ENCODE measurements around the gene PCCA. TPM values are rescaled to one million over a fixed set of nuclear protein-coding genes. Genes with fewer than 3 reads are reported as not detected.

PCCA gene
- total RNA-seq, 1 experiment from 2014 or later = 39.9 TPM

- Mint-ChIP-seq H3K27me3 (ENCODE audit: insufficient read depth, unreplicated experiment) (no peaks in the 10 kb centered on the region), H3K36me3 (ENCODE audit: insufficient read depth, unreplicated experiment) (no peaks in the 10 kb centered on the region), H3K9me3 (ENCODE audit: unreplicated experiment) (no peaks in the 10 kb centered on the region), H3K4me3 (ENCODE audit: unreplicated experiment) (no peak overlapping the region), H3K4me1 (ENCODE audit: low read depth, unreplicated experiment) (no peaks in the 10 kb centered on the region), H3K27ac (ENCODE audit: unreplicated experiment) (no peak overlapping the region)
- ChIA-PET CTCF (interaction anchor here (0.6 kb wide), 1 partner anchor 730 kb away, joined by 7 read pairs; no protein-coding TSS in a partner anchor), POLR2A (no interaction called here)
- Histone ChIP-seq H3K27me3 (replicated peaks; ENCODE audit: control insufficient read depth, insufficient read depth, low read length) (no peaks in the 10 kb centered on the region), H3K4me1 (peaks cover 8% of the 10 kb centered on the region; the same call in 1 of the 2 replicates), H3K9me3 (no peaks in the 10 kb centered on the region), H3K36me3 (ENCODE audit: control insufficient read depth, insufficient read depth, low read length) (no peaks in the 10 kb centered on the region; the same call in 1 of the 2 replicates), H3K4me3 (ENCODE audit: low read depth, low read length) (no peak overlapping the region)
- no peak for TF ChIP-seq CTCF (IDR thresholded peaks at IDR 0.05; ENCODE audit: insufficient read depth in 1 of 2, low read depth in 1 of 2, low read length in 1 of 2, severe bottlenecking in 1 of 2, unreplicated experiment in 1 of 2)
- DNase-seq = no peak
- BruUV-seq (replicated peaks) = no TSS peak
- intact Hi-C loops (cut with micrococcal nuclease; ENCODE audit: unreplicated experiment) = no loop called here
These were observed 354.5 kb downstream of the PCCA start for GRCh38 chr13:100443278-100443997.

- Mint-ChIP-seq H3K4me1 (ENCODE audit: low read depth, unreplicated experiment) (no peaks in the 10 kb centered on the region), H3K4me3 (ENCODE audit: unreplicated experiment) (no peak overlapping the region), H3K36me3 (ENCODE audit: insufficient read depth, unreplicated experiment) (no peaks in the 10 kb centered on the region), H3K27ac (ENCODE audit: unreplicated experiment) (no peak overlapping the region), H3K27me3 (ENCODE audit: insufficient read depth, unreplicated experiment) (no peaks in the 10 kb centered on the region), H3K9me3 (ENCODE audit: unreplicated experiment) (no peaks in the 10 kb centered on the region)
- no TSS peak for BruUV-seq (replicated peaks)
- CTCF ChIA-PET = interaction anchor here (0.6 kb wide), 1 partner anchor 731 kb away, joined by 7 read pairs; no protein-coding TSS in a partner anchor
- POLR2A ChIA-PET = no interaction called here
- Histone ChIP-seq H3K27me3 (replicated peaks; ENCODE audit: control insufficient read depth, insufficient read depth, low read length) (no peaks in the 10 kb centered on the region), H3K36me3 (ENCODE audit: control insufficient read depth, insufficient read depth, low read length) (no peaks in the 10 kb centered on the region), H3K4me3 (ENCODE audit: low read depth, low read length) (no peak overlapping the region), H3K4me1 (peaks cover 8% of the 10 kb centered on the region; the same call in 1 of the 2 replicates), H3K9me3 (no peaks in the 10 kb centered on the region)
- intact Hi-C loops (cut with micrococcal nuclease; ENCODE audit: unreplicated experiment) = no loop called here
- DNase-seq = no peak
- TF ChIP-seq CTCF (IDR thresholded peaks at IDR 0.05; ENCODE audit: insufficient read depth in 1 of 2, low read depth in 1 of 2, low read length in 1 of 2, severe bottlenecking in 1 of 2, unreplicated experiment in 1 of 2) = no peak
These were observed 355.1 kb downstream of the PCCA start for GRCh38 chr13:100443998-100444328.

GRCh38 chr13:100447831-100448230 lies 358.9 kb downstream of the PCCA start:
- H3K9me3 Mint-ChIP-seq (ENCODE audit: unreplicated experiment) = no peaks in the 10 kb centered on the region
- no peaks in the 10 kb centered on the region for H3K27me3 Mint-ChIP-seq (ENCODE audit: insufficient read depth, unreplicated experiment)
- no peaks in the 10 kb centered on the region for H3K4me1 Mint-ChIP-seq (ENCODE audit: low read depth, unreplicated experiment)
- Histone ChIP-seq H3K27me3 (replicated peaks; ENCODE audit: control insufficient read depth, insufficient read depth, low read length) (no peaks in the 10 kb centered on the region), H3K4me1 (no peaks in the 10 kb centered on the region), H3K9me3 (no peaks in the 10 kb centered on the region), H3K4me3 (ENCODE audit: low read depth, low read length) (no peak overlapping the region), H3K36me3 (ENCODE audit: control insufficient read depth, insufficient read depth, low read length) (no peaks in the 10 kb centered on the region)
- H3K36me3 Mint-ChIP-seq (ENCODE audit: insufficient read depth, unreplicated experiment) = no peaks in the 10 kb centered on the region
- ChIA-PET CTCF (no interaction called here), POLR2A (no interaction called here)
- no peak for TF ChIP-seq CTCF (IDR thresholded peaks at IDR 0.05; ENCODE audit: insufficient read depth in 1 of 2, low read depth in 1 of 2, low read length in 1 of 2, severe bottlenecking in 1 of 2, unreplicated experiment in 1 of 2)
- no peak for DNase-seq
- H3K4me3 Mint-ChIP-seq (ENCODE audit: unreplicated experiment) = no peak overlapping the region
- intact Hi-C loops (cut with micrococcal nuclease; ENCODE audit: unreplicated experiment) = no loop called here
- no TSS peak for BruUV-seq (replicated peaks)
- no peak overlapping the region for H3K27ac Mint-ChIP-seq (ENCODE audit: unreplicated experiment)
